ENCODE results near the gene RHAG. TPM values are rescaled to one million over a fixed set of nuclear protein-coding genes. Genes with fewer than 3 reads are reported as not detected.

The RHAG gene
- total and polyA plus RNA-seq, 10 donors = 0.35 to 14.7 (median 2.6) TPM; not detected in 3

GRCh38 chr6:49576618-49577017 is 60.0 kb downstream of the RHAG start:
- 74 to 96% (median 87%) methylated on average over 1 of the region's 1 CpG for WGBS, 5 donors
- no peaks in the 10 kb centered on the region for H3K4me1 ChIP-seq
- no peaks in the 10 kb centered on the region for H3K27me3 ChIP-seq (replicated peaks in 1 of 7)
- H3K36me3 ChIP-seq = no peaks in the 10 kb centered on the region
- intact Hi-C loops (cut with DNase I; ENCODE audit: low total_unique reads) = no loop called here
- H3K4me3 ChIP-seq = no peak overlapping the region
- no peaks in the 10 kb centered on the region for H3K9me3 ChIP-seq
- TF ChIP-seq POLR2AphosphoS5 (IDR thresholded peaks at IDR 0.05) (no peak), POLR2A (IDR thresholded peaks at IDR 0.05) (no peak), CTCF (IDR thresholded peaks at IDR 0.05 in 8 of 11, conservative IDR thresholded peaks at IDR 0.05 in 3 of 11) (no peak)
- no peak overlapping the region for H3K27ac ChIP-seq
- DNase-seq = no peak

- intact Hi-C loops (cut with DNase I; ENCODE audit: low total_unique reads) = no loop called here
- no peaks in the 10 kb centered on the region for H3K9me3 ChIP-seq
Measured at GRCh38 chr6:49570474-49571079, 66.1 kb downstream of the RHAG start.

DNA sequence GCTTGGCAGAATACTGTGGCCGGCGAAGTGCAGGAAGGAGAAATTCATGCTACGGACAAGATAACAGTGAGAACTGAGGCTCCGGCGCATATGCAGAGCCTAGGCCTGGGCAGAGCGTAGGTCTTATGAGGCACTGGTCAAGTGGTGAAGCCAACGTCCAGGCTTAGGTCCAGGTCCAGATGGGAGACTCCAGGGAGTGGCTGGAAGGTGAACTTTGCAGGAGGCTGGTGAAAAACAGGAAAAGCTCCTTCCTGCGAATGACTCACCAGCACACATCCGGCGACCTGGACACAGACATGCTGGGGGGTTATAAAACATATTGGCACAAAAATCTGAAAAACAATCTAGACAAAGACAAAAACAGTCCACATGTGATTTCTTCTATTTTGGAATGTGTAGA is 70.8 kb downstream of the RHAG start:
- Histone ChIP-seq H3K9me3 (peaks cover 0 to 8% (median 0%) of the 10 kb centered on the region in 8 donors), H3K27ac (no peak overlapping the region), H3K4me3 (no peak overlapping the region), H3K4me1 (no peaks in the 10 kb centered on the region), H3K27me3 (replicated peaks in 1 of 7) (peaks cover 0 to 9% (median 0%) of the 10 kb centered on the region in 7 donors), H3K36me3 (no peaks in the 10 kb centered on the region)
- WGBS, 5 donors = 52 to 64% (median 58%) methylated on average over 10 of the region's 10 CpGs
- intact Hi-C loops (cut with DNase I; ENCODE audit: low total_unique reads) = no loop called here
- no peak for DNase-seq
- TF ChIP-seq POLR2AphosphoS5 (IDR thresholded peaks at IDR 0.05) (no peak), CTCF (IDR thresholded peaks at IDR 0.05 in 8 of 11, conservative IDR thresholded peaks at IDR 0.05 in 3 of 11) (no peak), POLR2A (IDR thresholded peaks at IDR 0.05) (no peak)

More at GRCh38 chr6:49570474-49571079, 66.1 kb downstream of the RHAG start:
- WGBS, 5 donors = 54 to 73% (median 59%) methylated on average over 6 of the region's 6 CpGs
- Histone ChIP-seq H3K36me3 (no peaks in the 10 kb centered on the region), H3K27ac (no peak overlapping the region), H3K27me3 (replicated peaks in 1 of 7) (peaks cover 0 to 3% (median 0%) of the 10 kb centered on the region in 7 donors), H3K4me1 (no peaks in the 10 kb centered on the region), H3K4me3 (no peak overlapping the region)
- no peak for DNase-seq
- TF ChIP-seq CTCF (IDR thresholded peaks at IDR 0.05 in 8 of 11, conservative IDR thresholded peaks at IDR 0.05 in 3 of 11) (no peak), POLR2AphosphoS5 (IDR thresholded peaks at IDR 0.05) (no peak), POLR2A (IDR thresholded peaks at IDR 0.05) (no peak)

GRCh38 chr6:49565261-49565660 is 71.4 kb downstream of the RHAG start:
- intact Hi-C loops (cut with DNase I; ENCODE audit: low total_unique reads) = no loop called here
- no peaks in the 10 kb centered on the region for H3K4me1 ChIP-seq
- no peak for TF ChIP-seq CTCF (IDR thresholded peaks at IDR 0.05 in 8 of 11, conservative IDR thresholded peaks at IDR 0.05 in 3 of 11)
- TF ChIP-seq POLR2A (IDR thresholded peaks at IDR 0.05) = no peak
- no peak for TF ChIP-seq POLR2AphosphoS5 (IDR thresholded peaks at IDR 0.05)
- peaks cover 0 to 9% (median 0%) of the 10 kb centered on the region in 7 donors for H3K27me3 ChIP-seq (replicated peaks in 1 of 7)
- no peak for DNase-seq
- peaks cover 0 to 8% (median 0%) of the 10 kb centered on the region in 8 donors for H3K9me3 ChIP-seq
- H3K4me3 ChIP-seq = no peak overlapping the region
- H3K36me3 ChIP-seq = no peaks in the 10 kb centered on the region
- no peak overlapping the region for H3K27ac ChIP-seq
- WGBS, 5 donors = 43 to 74% (median 46%) methylated on average over 2 of the region's 2 CpGs

Data from spleen (tissue), 11 donors.